ENCODE data around the gene HELZ2.

DNA sequence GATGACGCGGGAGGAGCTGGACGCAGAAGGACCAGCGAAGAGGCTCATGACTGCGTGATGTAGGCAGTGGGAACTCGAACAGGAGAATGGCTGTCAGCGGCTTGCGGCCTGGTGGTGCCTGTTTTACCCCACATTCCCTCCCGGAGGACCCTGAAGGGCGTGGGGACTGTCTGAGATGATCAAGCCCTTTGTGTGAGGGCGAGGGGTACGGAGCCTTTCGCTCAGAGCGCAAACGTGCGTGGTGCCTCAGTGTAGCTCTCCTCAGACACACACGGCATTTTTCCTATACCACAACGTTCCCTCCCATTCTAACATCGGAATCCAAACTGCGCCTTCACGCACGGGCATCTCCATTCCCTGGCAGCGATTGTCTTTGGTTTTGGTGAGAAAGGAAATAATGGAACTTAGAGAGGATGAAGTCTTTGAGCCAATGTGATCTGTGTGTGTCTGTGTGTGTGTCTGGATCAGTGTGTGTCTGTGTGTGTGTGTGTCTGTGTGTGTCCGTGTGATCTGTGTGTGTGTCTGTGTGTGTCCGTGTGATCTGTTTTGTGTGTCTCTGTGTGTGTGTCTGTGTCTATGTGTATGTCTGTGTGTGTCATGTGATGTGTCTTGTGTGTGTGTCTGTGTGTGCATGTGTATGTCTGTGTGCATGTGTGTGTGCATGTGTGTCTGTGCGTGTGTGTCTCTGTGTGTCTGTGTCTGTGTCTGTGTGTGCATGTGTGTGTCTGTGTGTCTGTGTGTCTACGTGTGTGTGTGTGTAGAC is 42.2 kb downstream of the HELZ2 start:
- TF ChIP-seq, protein P1, sequence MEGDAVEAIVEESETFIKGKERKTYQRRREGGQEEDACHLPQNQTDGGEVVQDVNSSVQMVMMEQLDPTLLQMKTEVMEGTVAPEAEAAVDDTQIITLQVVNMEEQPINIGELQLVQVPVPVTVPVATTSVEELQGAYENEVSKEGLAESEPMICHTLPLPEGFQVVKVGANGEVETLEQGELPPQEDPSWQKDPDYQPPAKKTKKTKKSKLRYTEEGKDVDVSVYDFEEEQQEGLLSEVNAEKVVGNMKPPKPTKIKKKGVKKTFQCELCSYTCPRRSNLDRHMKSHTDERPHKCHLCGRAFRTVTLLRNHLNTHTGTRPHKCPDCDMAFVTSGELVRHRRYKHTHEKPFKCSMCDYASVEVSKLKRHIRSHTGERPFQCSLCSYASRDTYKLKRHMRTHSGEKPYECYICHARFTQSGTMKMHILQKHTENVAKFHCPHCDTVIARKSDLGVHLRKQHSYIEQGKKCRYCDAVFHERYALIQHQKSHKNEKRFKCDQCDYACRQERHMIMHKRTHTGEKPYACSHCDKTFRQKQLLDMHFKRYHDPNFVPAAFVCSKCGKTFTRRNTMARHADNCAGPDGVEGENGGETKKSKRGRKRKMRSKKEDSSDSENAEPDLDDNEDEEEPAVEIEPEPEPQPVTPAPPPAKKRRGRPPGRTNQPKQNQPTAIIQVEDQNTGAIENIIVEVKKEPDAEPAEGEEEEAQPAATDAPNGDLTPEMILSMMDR (IDR thresholded peaks at IDR 0.05), result no peak
- TF ChIP-seq POLR2A (IDR thresholded peaks at IDR 0.05), result no peak
- TF ChIP-seq POLR2AphosphoS5 (IDR thresholded peaks at IDR 0.05; ENCODE audit: insufficient read depth in 1 of 2, low read depth in 1 of 2), result no peak

Data from vagina (tissue), 2 donors.